SK-N-SH treated with all-trans-retinoic acid at 6 μM for 48 hours (cell line): Measurements from ENCODE around the gene EPS8.
"Not testable (repeated sequence)": the region's sequence is repeated elsewhere in the genome, so short reads cannot be mapped to it uniquely, and the experiment has no call there.

Experiments used
- ATAC-seq: fragments of 200-7000 bp; cut with Tn5 transposase; 3 replicates; pipeline ENCODE4 v1.9.1; 2020; ENCODE audit warnings: mild to moderate bottlenecking, moderate library complexity
- BACH2 ChIP-seq: fragments of 250-450 bp; sonication (Bioruptor Pico); IDR thresholded peaks from 2 replicates; pipeline ENCODE4 v1.9.0; 2021; ENCODE audit warnings: mild to moderate bottlenecking, borderline replicate concordance
- CREB5 ChIP-seq: fragments of 250-450 bp; sonication (Bioruptor Pico); IDR thresholded peaks from 2 replicates; pipeline ENCODE4 v1.5.1; 2020; ENCODE audit warnings: low read depth, mild to moderate bottlenecking, moderate library complexity
- CSDC2 ChIP-seq: fragments of 250-450 bp; sonication (Bioruptor Pico); IDR thresholded peaks from 2 replicates; pipeline ENCODE4 v1.5.0; 2020; ENCODE audit warnings: mild to moderate bottlenecking, moderate library complexity
- CSRNP3 ChIP-seq: fragments of 250-450 bp; sonication (Bioruptor Pico); IDR thresholded peaks from 2 replicates; pipeline ENCODE4 v1.5.1; 2021; ENCODE audit warnings: mild to moderate bottlenecking, moderate library complexity
- ESRRG ChIP-seq: fragments of 250-450 bp; sonication (Bioruptor Pico); IDR thresholded peaks from 2 replicates; pipeline ENCODE4 v1.6.1; 2021; ENCODE audit warnings: mild to moderate bottlenecking
- GLIS3 ChIP-seq: fragments of 250-450 bp; sonication (Bioruptor Pico); IDR thresholded peaks from 2 replicates; pipeline ENCODE4 v1.5.0; 2020; ENCODE audit warnings: mild to moderate bottlenecking, moderate library complexity
- ISL1 ChIP-seq: fragments of 250-450 bp; sonication (Bioruptor Pico); IDR thresholded peaks from 2 replicates; pipeline ENCODE4 v2.1.2; 2022; ENCODE audit warnings: mild to moderate bottlenecking, moderate library complexity
- OSR1 ChIP-seq: fragments of 250-450 bp; sonication (Bioruptor Pico); IDR thresholded peaks from 2 replicates; pipeline ENCODE4 v1.8.0; 2022; ENCODE audit warnings: moderate library complexity, mild to moderate bottlenecking, inconsistent platforms
- PATZ1 ChIP-seq: fragments of 250-450 bp; sonication (Bioruptor Pico); IDR thresholded peaks from 2 replicates; pipeline ENCODE4 v1.8.0; 2020; ENCODE audit warnings: mild to moderate bottlenecking, moderate library complexity, borderline replicate concordance
- POU6F1 ChIP-seq: fragments of 250-450 bp; sonication (Bioruptor Pico); IDR thresholded peaks from 2 replicates; pipeline ENCODE4 v1.8.0; 2021; ENCODE audit warnings: low read depth, mild to moderate bottlenecking, moderate library complexity, borderline replicate concordance
- PPARA ChIP-seq: fragments of 250-450 bp; sonication (Bioruptor Pico); IDR thresholded peaks from 2 replicates; pipeline ENCODE4 v1.5.0; 2020; ENCODE audit warnings: mild to moderate bottlenecking, borderline replicate concordance
- RARB ChIP-seq: fragments of 250-450 bp; sonication (Bioruptor Pico); IDR thresholded peaks from 2 replicates; pipeline ENCODE4 v1.8.0; 2021; ENCODE audit warnings: mild to moderate bottlenecking, moderate library complexity
- SNAI2 ChIP-seq: fragments of 250-450 bp; sonication (Bioruptor Pico); IDR thresholded peaks from 2 replicates; pipeline ENCODE4 v1.5.0; 2020; ENCODE audit warnings: mild to moderate bottlenecking, moderate library complexity
- TCF4 ChIP-seq: fragments of 250-450 bp; sonication (Bioruptor Pico); IDR thresholded peaks from 2 replicates; pipeline ENCODE4 v1.8.0; 2021; ENCODE audit warnings: mild to moderate bottlenecking, moderate library complexity, borderline replicate concordance
- TOX ChIP-seq: fragments of 250-450 bp; sonication (Bioruptor Pico); IDR thresholded peaks from 2 replicates; pipeline ENCODE4 v1.8.0; 2021; ENCODE audit warnings: mild to moderate bottlenecking, moderate library complexity, borderline replicate concordance
- TSHZ2 ChIP-seq: fragments of 250-450 bp; sonication (Bioruptor Pico); IDR thresholded peaks from 2 replicates; pipeline ENCODE4 v1.5.0; 2020; ENCODE audit warnings: mild to moderate bottlenecking, moderate library complexity
- ZC3H10 ChIP-seq: fragments of 250-450 bp; sonication (Bioruptor Pico); IDR thresholded peaks from 2 replicates; pipeline ENCODE4 v1.5.1; 2021; ENCODE audit warnings: mild to moderate bottlenecking, moderate library complexity
- ZFP3 ChIP-seq: fragments of 250-450 bp; sonication (Bioruptor Pico); IDR thresholded peaks from 2 replicates; pipeline ENCODE4 v1.5.0; 2020; ENCODE audit warnings: mild to moderate bottlenecking, moderate library complexity
- ZFP30 ChIP-seq: fragments of 450-650 bp; formaldehyde crosslinking; IDR thresholded peaks from 2 replicates; pipeline ENCODE4 v1.5.0; 2022; ENCODE audit warnings: mild to moderate bottlenecking, moderate library complexity
- ZNF565 ChIP-seq: fragments of 450-650 bp; formaldehyde crosslinking; conservative IDR thresholded peaks from 2 replicates; pipeline ENCODE4 v1.5.0; 2020; ENCODE audit warnings: low read depth, mild to moderate bottlenecking, moderate library complexity
- ZNF70 ChIP-seq: fragments of 450-650 bp; formaldehyde crosslinking; IDR thresholded peaks from 2 replicates; pipeline ENCODE4 v1.5.0; 2020; ENCODE audit warnings: mild to moderate bottlenecking, moderate library complexity
- ZNF8 ChIP-seq: fragments of 450-650 bp; formaldehyde crosslinking; IDR thresholded peaks from 2 replicates; pipeline ENCODE4 v1.5.0; 2020; ENCODE audit warnings: mild to moderate bottlenecking, moderate library complexity

Gene EPS8

GRCh38 chr12:15620741-15621539 lies 168.2 kb downstream of the EPS8 start (continued):
- TF ChIP-seq POU6F1 (no peak), ZFP3 (CRISPR knock-in tag) (no peak), ZC3H10 (no peak), CREB5 (no peak), GLIS3 (CRISPR knock-in tag) (no peak), ESRRG (CRISPR knock-in tag) (no peak)

GRCh38 chr12:15616495-15616894 lies 172.7 kb downstream of the EPS8 start:
- not testable (repeated sequence) for ATAC-seq

GRCh38 chr12:15613981-15614380 lies 175.2 kb downstream of the EPS8 start:
- TF ChIP-seq TCF4, result no peak
- no peak for TF ChIP-seq BACH2 (CRISPR knock-in tag)
- no peak for ATAC-seq

GRCh38 chr12:15608941-15609340 lies 180.2 kb downstream of the EPS8 start:
- ATAC-seq, result no peak
- no peak for TF ChIP-seq BACH2 (CRISPR knock-in tag)
- no peak for TF ChIP-seq CSDC2 (CRISPR knock-in tag)
- no peak for TF ChIP-seq TOX (CRISPR knock-in tag)
- no peak for TF ChIP-seq ISL1

GRCh38 chr12:15608406-15608805 lies 180.8 kb downstream of the EPS8 start:
- TF ChIP-seq PATZ1 (CRISPR knock-in tag) (no peak), ZFP30 (CRISPR knock-in tag) (no peak), SNAI2 (CRISPR knock-in tag) (no peak), BACH2 (CRISPR knock-in tag) (no peak), ISL1 (no peak), ZNF8 (no peak), ZNF70 (no peak), ZC3H10 (no peak), POU6F1 (no peak), ESRRG (CRISPR knock-in tag) (no peak), PPARA (no peak), ZNF565 (CRISPR knock-in tag) (no peak), OSR1 (CRISPR knock-in tag) (no peak), GLIS3 (CRISPR knock-in tag) (no peak), CSDC2 (CRISPR knock-in tag) (no peak), CSRNP3 (CRISPR knock-in tag) (no peak), RARB (CRISPR knock-in tag) (no peak), TSHZ2 (CRISPR knock-in tag) (no peak), TCF4 (no peak)
- TF ChIP-seq, all 23 proteins: peak for 0
- ATAC-seq, result no peak
